Measurements from ENCODE around the gene NRG2.

NRG2 gene

GRCh38 chr5:139810341-139811273 is 232.5 kb downstream of the NRG2 start:
- Histone ChIP-seq H3K4me3 (ENCODE audit: low read depth, low read length) (no peak overlapping the region), H3K27ac (ENCODE audit: low read depth, low read length) (no peak overlapping the region), H3K9me3 (ENCODE audit: control insufficient read depth, insufficient read depth, low read depth, low read length) (no peaks in the 10 kb centered on the region), H3K27me3 (ENCODE audit: control insufficient read depth, insufficient read depth, low read length) (peaks cover 30% of the 10 kb centered on the region; the same call in 1 of the 2 replicates), H3K36me3 (ENCODE audit: control insufficient read depth, insufficient read depth, low read length) (no peaks in the 10 kb centered on the region), H3K9ac (ENCODE audit: low read length) (no peak overlapping the region), H3K4me1 (ENCODE audit: control insufficient read depth, insufficient read depth, low read length) (no peaks in the 10 kb centered on the region)

- no peak overlapping the region for H3K4me3 ChIP-seq (ENCODE audit: low read depth, low read length)
- H3K9me3 ChIP-seq (ENCODE audit: control insufficient read depth, insufficient read depth, low read depth, low read length): no peaks in the 10 kb centered on the region
- H3K27me3 ChIP-seq (ENCODE audit: control insufficient read depth, insufficient read depth, low read length): peaks cover 41% of the 10 kb centered on the region; the same call in 1 of the 2 replicates
- no peaks in the 10 kb centered on the region for H3K4me1 ChIP-seq (ENCODE audit: control insufficient read depth, insufficient read depth, low read length)
- no peak overlapping the region for H3K9ac ChIP-seq (ENCODE audit: low read length)
- no peaks in the 10 kb centered on the region for H3K36me3 ChIP-seq (ENCODE audit: control insufficient read depth, insufficient read depth, low read length)
- no peak overlapping the region for H3K27ac ChIP-seq (ENCODE audit: low read depth, low read length)
These were observed 233.7 kb downstream of the NRG2 start for GRCh38 chr5:139809331-139809810.

- H3K27ac ChIP-seq (ENCODE audit: low read depth, low read length): no peak overlapping the region
- no peaks in the 10 kb centered on the region for H3K9me3 ChIP-seq (ENCODE audit: control insufficient read depth, insufficient read depth, low read depth, low read length)
- no peak overlapping the region for H3K4me3 ChIP-seq (ENCODE audit: low read depth, low read length)
- no peak overlapping the region for H3K9ac ChIP-seq (ENCODE audit: low read length)
- no peaks in the 10 kb centered on the region for H3K36me3 ChIP-seq (ENCODE audit: control insufficient read depth, insufficient read depth, low read length)
- H3K27me3 ChIP-seq (ENCODE audit: control insufficient read depth, insufficient read depth, low read length): peaks cover 48% of the 10 kb centered on the region; the same call in 1 of the 2 replicates
- H3K4me1 ChIP-seq (ENCODE audit: control insufficient read depth, insufficient read depth, low read length): no peaks in the 10 kb centered on the region
These were observed 234.4 kb downstream of the NRG2 start for GRCh38 chr5:139808481-139809330.

- no peaks in the 10 kb centered on the region for H3K36me3 ChIP-seq (ENCODE audit: control insufficient read depth, insufficient read depth, low read length)
- peaks cover 58% of the 10 kb centered on the region for H3K27me3 ChIP-seq (ENCODE audit: control insufficient read depth, insufficient read depth, low read length)
- H3K9ac ChIP-seq (ENCODE audit: low read length): no peak overlapping the region
- H3K4me1 ChIP-seq (ENCODE audit: control insufficient read depth, insufficient read depth, low read length): no peaks in the 10 kb centered on the region
- H3K27ac ChIP-seq (ENCODE audit: low read depth, low read length): no peak overlapping the region
- H3K9me3 ChIP-seq (ENCODE audit: control insufficient read depth, insufficient read depth, low read depth, low read length): no peaks in the 10 kb centered on the region
- no peak overlapping the region for H3K4me3 ChIP-seq (ENCODE audit: low read depth, low read length)
These were observed 235.5 kb downstream of the NRG2 start for GRCh38 chr5:139807647-139808030.

GRCh38 chr5:139806726-139807646 is 236.1 kb downstream of the NRG2 start:
- H3K9me3 ChIP-seq (ENCODE audit: control insufficient read depth, insufficient read depth, low read depth, low read length): no peaks in the 10 kb centered on the region
- H3K4me1 ChIP-seq (ENCODE audit: control insufficient read depth, insufficient read depth, low read length): no peaks in the 10 kb centered on the region
- no peak overlapping the region for H3K4me3 ChIP-seq (ENCODE audit: low read depth, low read length)
- H3K36me3 ChIP-seq (ENCODE audit: control insufficient read depth, insufficient read depth, low read length): no peaks in the 10 kb centered on the region
- peaks cover 59% of the 10 kb centered on the region for H3K27me3 ChIP-seq (ENCODE audit: control insufficient read depth, insufficient read depth, low read length)
- no peak overlapping the region for H3K27ac ChIP-seq (ENCODE audit: low read depth, low read length)
- no peak overlapping the region for H3K9ac ChIP-seq (ENCODE audit: low read length)

GRCh38 chr5:139806111-139806510 is 237.0 kb downstream of the NRG2 start:
- H3K9ac ChIP-seq (ENCODE audit: low read length): no peak overlapping the region
- no peaks in the 10 kb centered on the region for H3K9me3 ChIP-seq (ENCODE audit: control insufficient read depth, insufficient read depth, low read depth, low read length)
- peaks cover 68% of the 10 kb centered on the region for H3K27me3 ChIP-seq (ENCODE audit: control insufficient read depth, insufficient read depth, low read length)
- H3K36me3 ChIP-seq (ENCODE audit: control insufficient read depth, insufficient read depth, low read length): no peaks in the 10 kb centered on the region
- no peak overlapping the region for H3K27ac ChIP-seq (ENCODE audit: low read depth, low read length)
- H3K4me1 ChIP-seq (ENCODE audit: control insufficient read depth, insufficient read depth, low read length): no peaks in the 10 kb centered on the region
- H3K4me3 ChIP-seq (ENCODE audit: low read depth, low read length): no peak overlapping the region

- Histone ChIP-seq H3K9me3 (ENCODE audit: control insufficient read depth, insufficient read depth, low read depth, low read length) (no peaks in the 10 kb centered on the region), H3K4me3 (ENCODE audit: low read depth, low read length) (no peak overlapping the region), H3K27ac (ENCODE audit: low read depth, low read length) (no peak overlapping the region), H3K36me3 (ENCODE audit: control insufficient read depth, insufficient read depth, low read length) (no peaks in the 10 kb centered on the region), H3K27me3 (ENCODE audit: control insufficient read depth, insufficient read depth, low read length) (peaks cover 72% of the 10 kb centered on the region), H3K4me1 (ENCODE audit: control insufficient read depth, insufficient read depth, low read length) (no peaks in the 10 kb centered on the region), H3K9ac (ENCODE audit: low read length) (no peak overlapping the region)
These were observed 237.6 kb downstream of the NRG2 start for GRCh38 chr5:139805545-139805944.

- peaks cover 75% of the 10 kb centered on the region for H3K27me3 ChIP-seq (ENCODE audit: control insufficient read depth, insufficient read depth, low read length)
- H3K36me3 ChIP-seq (ENCODE audit: control insufficient read depth, insufficient read depth, low read length): no peaks in the 10 kb centered on the region
- H3K9me3 ChIP-seq (ENCODE audit: control insufficient read depth, insufficient read depth, low read depth, low read length): no peaks in the 10 kb centered on the region
- no peak overlapping the region for H3K9ac ChIP-seq (ENCODE audit: low read length)
- no peak overlapping the region for H3K27ac ChIP-seq (ENCODE audit: low read depth, low read length)
- H3K4me3 ChIP-seq (ENCODE audit: low read depth, low read length): no peak overlapping the region
- H3K4me1 ChIP-seq (ENCODE audit: control insufficient read depth, insufficient read depth, low read length): no peaks in the 10 kb centered on the region
These were observed 238.2 kb downstream of the NRG2 start for GRCh38 chr5:139804800-139805397.

- Histone ChIP-seq H3K9me3 (ENCODE audit: control insufficient read depth, insufficient read depth, low read depth, low read length) (no peaks in the 10 kb centered on the region), H3K27me3 (ENCODE audit: control insufficient read depth, insufficient read depth, low read length) (peaks cover 80% of the 10 kb centered on the region), H3K9ac (ENCODE audit: low read length) (no peak overlapping the region), H3K27ac (ENCODE audit: low read depth, low read length) (no peak overlapping the region), H3K36me3 (ENCODE audit: control insufficient read depth, insufficient read depth, low read length) (no peaks in the 10 kb centered on the region), H3K4me3 (ENCODE audit: low read depth, low read length) (no peak overlapping the region), H3K4me1 (ENCODE audit: control insufficient read depth, insufficient read depth, low read length) (no peaks in the 10 kb centered on the region)
These were observed 239.1 kb downstream of the NRG2 start for GRCh38 chr5:139803978-139804377.

GRCh38 chr5:139799359-139799758 is 243.7 kb downstream of the NRG2 start:
- peaks cover 99% of the 10 kb centered on the region for H3K27me3 ChIP-seq (ENCODE audit: control insufficient read depth, insufficient read depth, low read length)
- no peaks in the 10 kb centered on the region for H3K9me3 ChIP-seq (ENCODE audit: control insufficient read depth, insufficient read depth, low read depth, low read length)
- H3K9ac ChIP-seq (ENCODE audit: low read length): no peak overlapping the region

More at GRCh38 chr5:139799359-139799758, 243.7 kb downstream of the NRG2 start:
- H3K4me3 ChIP-seq (ENCODE audit: low read depth, low read length): no peak overlapping the region
- no peak overlapping the region for H3K27ac ChIP-seq (ENCODE audit: low read depth, low read length)
- 0 out of 2 replicates have a peak, but pooled peaks cover 6% of the 10 kb centered on the region for H3K4me1 ChIP-seq (ENCODE audit: control insufficient read depth, insufficient read depth, low read length)
- no peaks in the 10 kb centered on the region for H3K36me3 ChIP-seq (ENCODE audit: control insufficient read depth, insufficient read depth, low read length)
